Gastroesophageal sphincter (tissue), 4 donors: ENCODE data around the gene SLC27A1. TPM values are rescaled to one million over a fixed set of nuclear protein-coding genes. Genes with fewer than 3 reads are reported as not detected.

Source experiments
- ATAC-seq: fragments of 150-250 bp; one replicate; pipeline ENCODE4 v1.9.1; 2016; ENCODE audit warnings: mild to moderate bottlenecking, moderate library complexity
- H3K27ac ChIP-seq, 4 donors: fragments of 200-600 bp; sonication (generic) in 3 of 4; 1 replicate in 3 of 4; 2 replicates in 1 of 4; pipeline ENCODE4 v1.5.1; 2016 to 2019
- H3K27me3 ChIP-seq: fragments of 200-600 bp; sonication (generic); one replicate; pipeline ENCODE4 v1.5.1; 2019
- H3K36me3 ChIP-seq, 2 donors: fragments of 200-600 bp; sonication (generic); one replicate each; pipeline ENCODE4 v1.5.1; 2019; ENCODE audit warnings: control low read depth in 1 of 2
- H3K4me1 ChIP-seq, 3 donors: fragments of 200-600 bp; sonication (generic); 1 replicate in 2 of 3; 2 replicates in 1 of 3; pipeline ENCODE4 v1.5.1; 2016 to 2019; ENCODE audit warnings: control low read depth in 2 of 3
- H3K4me3 ChIP-seq, 2 donors: fragments of 200-600 bp; sonication (generic); one replicate each; pipeline ENCODE4 v1.5.1; 2019; ENCODE audit warnings: mild to moderate bottlenecking in 1 of 2, moderate library complexity in 1 of 2
- H3K9me3 ChIP-seq, 3 donors: fragments of 200-600 bp; sonication (generic); one replicate each; pipeline ENCODE4 v1.5.1; 2017 to 2019; ENCODE audit warnings: control low read depth in 2 of 3
- EP300 ChIP-seq: sonication (generic); formaldehyde crosslinking; IDR thresholded peaks from one replicate; pipeline ENCODE4 v1.6.1; 2017; ENCODE audit warnings: antibody characterized with exemption, mild to moderate bottlenecking
- POLR2A ChIP-seq, 2 donors: fragments of 450-650 bp; IDR thresholded peaks; one replicate each; pipeline ENCODE4 v1.6.1; 2017; ENCODE audit warnings: antibody characterized with exemption in 2 of 2, mild to moderate bottlenecking in 2 of 2, moderate library complexity in 1 of 2
- POLR2AphosphoS5 ChIP-seq: sonication (generic); formaldehyde crosslinking; IDR thresholded peaks from one replicate; pipeline ENCODE4 v1.6.1; 2017; ENCODE audit warnings: antibody characterized with exemption
- WGBS, 2 donors: methylation state at CpG; one replicate each; pipeline ENCODE4 v1.1.5; 2018; ENCODE audit warnings: low coverage in 1 of 2; 5-methylcytosine and 5-hydroxymethylcytosine counted together
- total RNA-seq, 4 donors: library from RNA; depleted of rRNA; stranded (reverse); fragments of >200 nt; gene quantifications; one replicate each; pipeline ENCODE4 v1.1.0, GENCODE V29; 2016
- TF ChIP-seq, protein P1 (sequence below), 4 experiments: fragments of 200-600 bp in 2 of 4; fragments of 450-650 bp in 2 of 4; sonication (generic) in 1 of 4; IDR thresholded peaks; one replicate each; pipeline ENCODE4 v1.5.1; 2017 to 2019; ENCODE audit warnings: antibody characterized with exemption in 4 of 4, mild to moderate bottlenecking in 2 of 4, moderate library complexity in 2 of 4

Gene SLC27A1
- total RNA-seq, 4 donors from 2014 or later = 17.1 to 21.3 (median 19.6) TPM

DNA sequence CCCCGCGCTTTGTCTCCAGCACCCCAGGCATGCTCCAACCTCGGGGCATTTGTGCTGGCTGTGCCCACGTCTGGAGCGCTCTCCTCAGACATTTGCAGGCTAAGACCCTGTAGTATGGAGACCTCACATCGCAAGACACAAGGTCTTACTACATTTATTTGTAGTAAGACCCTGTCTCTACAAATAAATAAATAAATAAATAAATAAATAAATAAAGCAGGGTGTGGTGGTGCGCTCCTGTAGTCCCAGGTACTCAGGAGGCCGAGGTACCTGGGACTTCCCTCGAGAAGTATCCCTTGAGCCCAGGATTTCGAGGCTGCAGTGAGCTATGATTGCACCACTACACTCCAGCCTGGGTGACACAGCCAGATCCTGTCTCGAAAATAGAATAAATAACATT is 14.2 kb upstream of the SLC27A1 start:
- no peak overlapping the region for H3K27ac ChIP-seq
- WGBS, 2 donors = 0 to 73% methylated on average over 1 to 8 of the region's 11 CpGs
- H3K36me3 ChIP-seq = no peaks in the 10 kb centered on the region
- H3K9me3 ChIP-seq = no peaks in the 10 kb centered on the region
- no peak overlapping the region for H3K4me3 ChIP-seq
- ATAC-seq = no peak
- no peak for TF ChIP-seq EP300
- TF ChIP-seq, protein P1, sequence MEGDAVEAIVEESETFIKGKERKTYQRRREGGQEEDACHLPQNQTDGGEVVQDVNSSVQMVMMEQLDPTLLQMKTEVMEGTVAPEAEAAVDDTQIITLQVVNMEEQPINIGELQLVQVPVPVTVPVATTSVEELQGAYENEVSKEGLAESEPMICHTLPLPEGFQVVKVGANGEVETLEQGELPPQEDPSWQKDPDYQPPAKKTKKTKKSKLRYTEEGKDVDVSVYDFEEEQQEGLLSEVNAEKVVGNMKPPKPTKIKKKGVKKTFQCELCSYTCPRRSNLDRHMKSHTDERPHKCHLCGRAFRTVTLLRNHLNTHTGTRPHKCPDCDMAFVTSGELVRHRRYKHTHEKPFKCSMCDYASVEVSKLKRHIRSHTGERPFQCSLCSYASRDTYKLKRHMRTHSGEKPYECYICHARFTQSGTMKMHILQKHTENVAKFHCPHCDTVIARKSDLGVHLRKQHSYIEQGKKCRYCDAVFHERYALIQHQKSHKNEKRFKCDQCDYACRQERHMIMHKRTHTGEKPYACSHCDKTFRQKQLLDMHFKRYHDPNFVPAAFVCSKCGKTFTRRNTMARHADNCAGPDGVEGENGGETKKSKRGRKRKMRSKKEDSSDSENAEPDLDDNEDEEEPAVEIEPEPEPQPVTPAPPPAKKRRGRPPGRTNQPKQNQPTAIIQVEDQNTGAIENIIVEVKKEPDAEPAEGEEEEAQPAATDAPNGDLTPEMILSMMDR (IDR thresholded peaks at IDR 0.05) = no peak
- no peak for TF ChIP-seq POLR2AphosphoS5
- TF ChIP-seq POLR2A (IDR thresholded peaks at IDR 0.05) = no peak
- peaks cover 0 to 22% (median 0%) of the 10 kb centered on the region in 3 donors for H3K4me1 ChIP-seq
- H3K27me3 ChIP-seq = peaks cover 94% of the 10 kb centered on the region

DNA sequence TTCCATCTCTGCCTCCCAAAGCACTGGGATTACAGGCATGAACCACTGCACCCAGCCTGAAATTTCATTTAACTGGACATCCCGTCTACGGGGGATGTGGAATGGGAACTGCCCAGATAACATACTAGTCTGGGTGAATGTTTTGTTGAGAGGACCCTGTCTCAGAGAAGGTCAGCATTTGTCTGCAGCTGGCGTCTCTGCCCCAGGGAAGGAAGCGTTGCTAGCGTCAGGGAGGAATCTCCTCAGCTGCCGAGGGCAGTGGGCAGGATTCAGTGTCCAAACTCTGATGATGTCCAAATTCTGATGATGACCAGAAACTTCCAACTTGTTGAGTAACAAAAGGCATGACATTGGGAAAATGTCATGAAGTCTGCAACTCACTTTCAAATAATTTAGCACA is 12.7 kb upstream of the SLC27A1 start:
- Histone ChIP-seq H3K27ac (no peak overlapping the region), H3K9me3 (no peaks in the 10 kb centered on the region), H3K36me3 (no peaks in the 10 kb centered on the region), H3K4me3 (no peak overlapping the region), H3K27me3 (peaks cover 92% of the 10 kb centered on the region), H3K4me1 (peaks cover 0 to 22% (median 0%) of the 10 kb centered on the region in 3 donors)
- WGBS, 2 donors = 7% methylated on average over 4 of the region's 6 CpGs; no CpG with 5 or more reads in 1 of the 2 donors
- no peak for ATAC-seq
- no peak for TF ChIP-seq POLR2AphosphoS5
- no peak for TF ChIP-seq POLR2A (IDR thresholded peaks at IDR 0.05)
- TF ChIP-seq EP300 = no peak
- TF ChIP-seq, protein P1 (IDR thresholded peaks at IDR 0.05) = no peak

DNA sequence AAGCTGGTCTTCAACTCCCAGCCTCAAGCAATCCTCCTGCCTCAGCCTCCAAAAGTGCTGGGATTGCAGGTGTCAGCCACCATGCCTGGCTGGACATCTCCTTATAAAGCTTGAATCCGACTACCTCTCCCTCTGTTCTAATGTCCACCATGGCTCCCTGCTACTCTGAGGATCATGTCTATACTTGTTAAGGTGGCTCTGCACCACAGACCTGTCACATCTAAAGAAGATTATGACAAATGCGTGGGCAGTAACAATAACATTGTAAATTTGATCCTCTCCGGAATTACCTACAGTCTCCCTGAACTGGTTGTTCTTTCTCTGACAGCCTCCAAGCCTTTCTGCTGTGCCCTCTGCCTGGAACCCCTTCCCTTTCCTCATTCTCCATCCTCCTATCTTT is 11.4 kb upstream of the SLC27A1 start:
- H3K27me3 ChIP-seq = peaks cover 90% of the 10 kb centered on the region
- no peak overlapping the region for H3K4me3 ChIP-seq
- no peak for ATAC-seq
- WGBS, 2 donors = 47 to 53% methylated on average over 2 to 3 of the region's 3 CpGs
- no peaks in the 10 kb centered on the region for H3K36me3 ChIP-seq
- TF ChIP-seq, protein P1 (IDR thresholded peaks at IDR 0.05) = no peak
- TF ChIP-seq POLR2A (IDR thresholded peaks at IDR 0.05) (no peak), POLR2AphosphoS5 (no peak), EP300 (no peak)
- H3K27ac ChIP-seq = no peak overlapping the region
- peaks cover 0 to 15% (median 0%) of the 10 kb centered on the region in 3 donors for H3K4me1 ChIP-seq
- H3K9me3 ChIP-seq = no peaks in the 10 kb centered on the region

DNA sequence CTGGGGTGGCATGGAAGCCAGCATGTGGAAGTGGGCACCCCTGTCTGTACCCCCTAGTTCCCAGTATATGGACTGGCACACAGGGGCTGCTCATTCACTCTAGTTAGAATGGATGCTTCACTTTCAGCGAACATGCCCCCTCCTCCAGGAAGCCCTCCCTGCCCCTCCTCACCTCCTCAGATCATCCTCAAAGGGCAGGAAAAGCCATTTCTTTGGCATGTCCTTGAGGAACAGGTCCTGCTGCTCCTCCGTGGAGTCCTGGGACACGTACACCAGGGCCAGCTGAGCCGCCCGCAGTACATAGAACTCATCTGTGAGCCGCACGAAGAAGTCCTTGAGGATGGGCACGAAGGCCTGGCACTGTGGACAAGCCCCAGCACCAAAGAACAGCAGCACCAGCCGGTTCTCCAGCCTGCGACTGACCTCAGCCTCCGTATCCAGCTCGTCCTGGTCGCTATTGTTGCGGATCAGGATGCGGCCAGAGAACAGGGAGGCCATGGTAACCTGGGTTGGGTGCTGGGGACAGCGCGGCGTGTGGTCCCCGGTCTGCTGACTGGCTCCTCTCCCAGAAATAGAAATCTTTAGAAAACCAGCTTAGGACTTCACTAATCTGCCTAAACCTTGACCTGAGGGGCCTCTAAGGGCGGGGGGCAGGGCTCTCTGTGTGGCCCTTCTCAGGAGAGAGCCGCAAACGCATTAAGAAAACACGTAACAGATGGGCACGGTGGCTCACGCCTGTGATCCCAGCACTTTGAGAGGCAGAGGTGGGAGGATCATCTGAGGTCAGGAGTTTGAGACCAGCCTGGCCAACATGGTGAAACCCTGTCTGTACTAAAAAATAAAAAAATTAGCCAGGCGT is 9.7 kb upstream of the SLC27A1 start, which contains the start of gene NXNL1:
Gene NXNL1, minus strand, starts transcription at position 555 of the 859 bp plus-strand sequence. Its CDS starts 57 bp downstream, at position 498.
- Histone ChIP-seq H3K4me3 (no peak within 1 kb of the TSS), H3K4me1 (peaks cover 0 to 4% (median 0%) of the 10 kb centered on the region in 3 donors), H3K27me3 (peaks cover 74% of the 10 kb centered on the region), H3K36me3 (no peaks in the 10 kb centered on the region), H3K27ac (no peak within 1 kb of the TSS), H3K9me3 (no peaks in the 10 kb centered on the region)
- 64 to 77% methylated on average over 4 to 6 of the region's 26 CpGs for WGBS, 2 donors
- ATAC-seq = no peak
- TF ChIP-seq, protein P1 (IDR thresholded peaks at IDR 0.05) = no peak
- TF ChIP-seq POLR2A (IDR thresholded peaks at IDR 0.05) (no peak), EP300 (no peak), POLR2AphosphoS5 (no peak)

DNA sequence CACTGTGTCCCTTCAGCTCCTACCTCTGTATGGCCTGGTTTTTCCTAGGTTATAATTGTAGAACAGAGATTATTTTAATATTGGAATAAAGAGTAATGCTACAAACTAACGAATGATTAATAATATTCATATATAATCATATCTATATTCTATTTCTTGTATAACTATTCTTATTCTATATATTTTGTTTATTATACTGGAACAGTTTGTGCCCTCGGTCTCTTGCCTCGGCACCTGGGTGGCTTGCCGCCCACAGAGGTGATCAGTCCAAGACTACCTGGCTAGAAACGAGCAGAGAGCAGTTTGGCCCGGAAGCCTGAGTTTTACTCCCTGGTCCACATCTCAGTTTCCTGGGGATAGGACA is 3.9 kb upstream of the SLC27A1 start:
- Histone ChIP-seq H3K9me3 (no peaks in the 10 kb centered on the region), H3K4me1 (peaks cover 0 to 44% (median 17%) of the 10 kb centered on the region in 3 donors), H3K27me3 (peaks cover 18% of the 10 kb centered on the region), H3K27ac (no peak overlapping the region), H3K4me3 (no peak overlapping the region), H3K36me3 (no peaks in the 10 kb centered on the region)
- 6 to 31% methylated on average over 3 to 6 of the region's 6 CpGs for WGBS, 2 donors
- TF ChIP-seq POLR2A (IDR thresholded peaks at IDR 0.05) (no peak), POLR2AphosphoS5 (no peak)
- ATAC-seq = no peak
